NCI-H2029 (cell line): ENCODE measurements around the gene PLAAT4.

Experiments
- DNase-seq: peaks from one replicate; lab custom pipeline; 2025; lab: John Stamatoyannopoulos, UW

PLAAT4 gene

GRCh38 chr11:63536669-63537292 is at the start of gene PLAAT4:
TSS of gene PLAAT4 (plus strand) at chr11:63536808. CDS start at chr11:63536869, 61 bp downstream.
- DNase-seq, result peak; percentile 50

GRCh38 chr11:63488789-63489188 is 47.8 kb upstream of the PLAAT4 start:
- DNase-seq, result no peak

DNA sequence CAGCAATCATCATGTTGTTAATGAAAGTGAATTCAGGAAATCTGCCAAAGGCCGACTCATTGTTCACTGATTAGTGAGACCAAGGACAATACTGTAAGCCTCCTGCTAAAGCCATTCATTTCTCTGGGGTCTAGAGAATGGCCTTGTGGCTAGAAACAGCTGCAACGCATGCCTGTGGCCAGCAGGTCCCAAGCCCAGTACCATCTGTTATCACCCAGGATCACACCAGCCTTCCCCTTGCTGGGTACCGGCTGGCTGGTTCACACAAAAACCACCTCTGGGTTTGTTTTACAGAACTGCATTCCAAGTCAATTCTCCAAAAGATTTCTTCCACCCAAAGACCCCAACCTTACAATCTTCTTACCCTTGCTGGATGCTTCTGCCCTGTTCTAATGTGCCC is 46.7 kb upstream of the PLAAT4 start:
- DNase-seq, result no peak

- DNase-seq, result no peak
These were observed 45.9 kb upstream of the PLAAT4 start, which contains the start of gene PLAAT5 for GRCh38 chr11:63490551-63491239. TSS of gene PLAAT5 (minus strand) at chr11:63491167. CDS start at chr11:63491034, 133 bp downstream.

DNA sequence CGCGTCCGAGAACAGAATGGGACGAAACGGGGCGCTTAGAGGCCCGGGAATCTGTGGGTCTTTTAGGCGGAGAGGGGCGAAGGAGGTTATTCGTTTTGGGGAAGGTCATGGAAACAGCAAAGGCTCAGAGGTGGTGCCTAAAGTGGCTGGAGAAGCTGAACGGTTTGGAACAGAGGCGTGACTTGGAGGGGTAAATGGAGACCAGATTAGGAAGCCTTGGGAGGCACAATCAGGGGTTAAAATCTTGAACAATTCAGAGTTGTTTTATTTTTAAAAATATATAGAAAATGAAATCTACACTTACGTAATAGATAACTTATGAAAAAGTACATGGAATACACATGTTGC is 45.4 kb upstream of the PLAAT4 start:
- no peak for DNase-seq

DNA sequence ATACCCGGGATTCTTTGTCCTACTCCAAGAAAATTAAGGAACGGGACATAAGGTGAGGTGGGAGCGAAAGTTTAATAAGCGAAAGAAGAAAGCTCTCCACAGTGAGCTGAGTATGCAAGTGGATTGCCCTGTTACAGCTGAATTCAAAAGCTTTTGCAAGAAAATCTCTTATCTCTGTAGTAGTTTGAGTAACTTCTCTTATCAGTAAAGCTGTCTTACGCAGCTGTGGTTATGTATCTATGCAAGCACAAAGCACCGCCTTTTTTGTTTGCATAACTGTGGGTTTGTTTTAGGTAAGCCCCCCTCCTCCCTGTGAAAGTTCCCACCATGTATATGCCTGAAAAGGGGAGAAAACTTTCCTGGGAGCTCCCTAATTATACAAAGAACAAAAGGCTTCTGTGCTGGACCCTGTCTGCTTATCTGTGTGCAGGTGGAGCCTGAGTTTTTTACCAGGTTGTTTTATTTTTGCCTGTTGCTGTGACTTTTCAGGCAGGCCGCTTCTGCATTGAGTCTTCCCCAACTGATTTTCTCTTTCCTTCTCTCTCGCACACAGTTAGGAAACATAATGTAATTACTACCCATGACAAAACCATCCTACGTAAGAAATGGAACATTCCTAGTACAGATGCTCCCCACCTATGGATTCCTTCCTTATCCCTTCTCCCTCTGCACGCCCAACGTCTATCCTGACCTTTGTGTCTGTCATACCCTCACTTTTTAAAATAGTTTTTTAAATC is 44.8 kb upstream of the PLAAT4 start:
- no peak for DNase-seq

DNA sequence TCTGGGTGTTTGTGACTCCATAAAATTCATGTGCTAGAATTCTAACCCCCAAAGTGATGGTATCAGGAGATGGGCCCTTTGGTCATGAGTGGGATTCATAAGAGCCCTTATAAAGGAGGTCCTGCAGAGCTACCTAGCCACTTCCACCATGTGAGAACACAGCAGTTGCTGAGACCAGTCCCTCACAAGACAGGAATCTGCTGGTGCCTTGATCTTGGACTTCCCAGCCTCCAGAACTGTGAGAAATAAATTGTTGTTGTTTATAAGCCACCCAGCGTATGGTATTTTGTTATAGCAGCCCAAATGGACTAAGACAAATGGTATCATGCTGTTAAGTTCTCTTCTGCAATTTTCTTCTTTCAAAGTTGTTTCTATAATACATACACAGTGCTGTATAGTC is 44.2 kb upstream of the PLAAT4 start:
- DNase-seq, result no peak

DNA sequence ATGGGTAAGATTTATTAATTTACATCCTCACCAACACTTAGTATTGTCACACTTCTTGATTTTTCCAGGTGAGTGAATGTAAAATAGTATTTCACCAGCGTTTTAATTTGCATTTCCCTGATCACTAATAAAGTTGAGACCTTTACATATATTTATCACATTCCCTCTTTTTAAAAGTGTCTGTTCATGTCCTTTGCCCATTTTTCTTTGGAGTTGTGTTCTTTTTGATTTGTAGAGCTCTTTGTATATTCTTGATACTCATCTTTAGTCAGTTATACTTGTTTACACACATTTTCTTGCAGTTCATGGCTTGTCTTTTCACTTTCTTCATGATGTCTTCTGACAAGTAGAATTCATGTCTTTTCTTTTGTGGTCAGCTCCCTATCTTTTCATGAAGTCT is 43.5 kb upstream of the PLAAT4 start:
- no peak for DNase-seq

- DNase-seq, result no peak
These were observed 41.6 kb upstream of the PLAAT4 start for GRCh38 chr11:63494975-63495374.

DNA sequence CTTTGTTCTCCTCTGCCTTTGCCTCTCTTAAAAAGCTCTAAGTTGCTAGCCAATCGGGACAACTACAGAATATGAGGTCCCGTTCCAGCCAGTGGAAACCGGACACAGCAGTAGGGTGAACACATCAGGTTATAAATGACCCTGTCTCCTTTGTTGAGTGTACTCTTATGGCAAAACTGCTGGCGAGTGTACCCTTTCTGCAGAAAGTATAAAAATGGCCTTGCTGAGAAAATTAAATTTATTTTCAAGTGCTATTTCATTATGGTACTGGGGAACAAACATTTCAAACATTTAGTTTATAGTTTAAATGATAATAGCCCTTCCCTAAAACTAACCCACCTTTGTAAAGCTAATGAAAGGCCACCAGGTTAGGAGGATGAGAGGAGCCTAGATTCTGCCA is 36.7 kb upstream of the PLAAT4 start:
- DNase-seq, result no peak

GRCh38 chr11:63501236-63501635 is 35.4 kb upstream of the PLAAT4 start:
- DNase-seq, result no peak

- DNase-seq, result no peak
These were observed 34.3 kb upstream of the PLAAT4 start for GRCh38 chr11:63502252-63502820.

DNA sequence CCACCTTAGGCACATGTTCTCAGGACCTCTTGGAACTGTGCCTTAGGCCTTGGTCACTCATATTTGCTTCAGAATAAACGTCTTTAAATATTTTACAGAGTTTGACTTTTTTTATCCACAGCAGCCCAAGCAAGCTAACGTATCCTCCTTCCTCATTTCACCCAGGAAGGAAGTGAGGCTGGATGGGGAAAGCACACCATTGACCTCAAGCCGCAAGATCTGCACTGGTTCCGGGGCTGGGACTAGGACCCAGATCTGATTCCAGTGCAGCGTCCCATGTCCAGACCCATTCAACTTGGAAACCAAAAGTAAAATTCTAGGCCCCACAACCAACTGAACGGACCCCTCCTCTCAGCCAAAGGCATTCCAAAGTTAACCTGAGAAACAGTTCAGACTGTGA is 33.1 kb upstream of the PLAAT4 start:
- DNase-seq, result no peak

DNA sequence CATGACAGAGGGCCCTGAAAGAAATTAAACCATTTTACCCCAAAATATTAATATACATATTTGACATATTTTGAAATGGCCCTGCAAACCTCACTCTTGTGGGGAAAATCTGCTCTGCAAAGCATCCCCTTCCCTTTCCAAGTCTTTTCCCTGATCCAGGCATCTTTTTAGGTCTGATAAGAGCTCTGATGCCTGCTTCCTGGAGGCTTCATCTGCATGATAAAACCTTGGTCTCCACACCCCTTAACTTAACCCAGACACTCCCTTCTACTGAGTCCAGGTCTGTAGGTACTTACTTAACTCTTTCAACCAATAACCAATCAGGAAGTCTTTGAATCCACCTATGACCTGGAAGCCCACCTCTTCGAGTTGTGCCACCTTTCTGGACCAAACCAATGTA is 32.6 kb upstream of the PLAAT4 start:
- DNase-seq, result no peak

DNA sequence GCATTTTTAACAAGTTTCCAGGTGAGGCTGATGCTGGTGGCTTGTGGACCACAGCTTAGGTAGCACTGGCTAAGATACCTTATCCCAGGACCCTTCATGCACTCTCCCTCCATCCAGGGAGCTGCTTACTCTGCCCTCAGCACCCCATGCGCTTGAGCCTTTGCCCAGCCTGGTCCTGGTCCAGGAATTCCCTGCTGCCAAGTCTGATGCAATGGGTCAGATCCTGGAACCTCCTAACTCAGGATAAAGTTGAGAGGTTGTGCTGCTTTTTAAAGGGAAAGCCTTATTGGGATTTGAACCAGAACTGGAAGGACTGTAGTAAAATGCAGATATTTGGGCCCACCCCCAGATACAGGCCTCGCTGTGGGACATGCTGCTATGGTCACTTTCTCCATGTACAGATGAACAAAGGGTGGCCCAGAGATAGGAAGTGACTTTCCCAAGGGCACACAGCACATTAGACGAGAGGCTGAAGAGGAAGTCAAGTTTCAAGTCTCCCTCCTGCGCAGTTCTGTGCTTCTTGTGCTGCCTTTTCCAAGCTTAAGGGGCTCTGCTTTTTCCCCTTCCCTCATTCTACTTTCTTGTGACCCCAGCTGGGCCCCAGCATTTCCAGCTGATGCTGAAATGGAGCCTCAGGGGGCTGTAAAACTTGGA is 31.5 kb upstream of the PLAAT4 start:
- no peak for DNase-seq

GRCh38 chr11:63505857-63506528 is 30.6 kb upstream of the PLAAT4 start, which contains the start of gene LGALS12:
TSS of gene LGALS12 (plus strand) at chr11:63506084. CDS start at chr11:63506459, 375 bp downstream.
- no peak for DNase-seq

GRCh38 chr11:63506876-63507275 is 29.7 kb upstream of the PLAAT4 start:
- DNase-seq, result no peak

GRCh38 chr11:63507511-63507910 is 29.1 kb upstream of the PLAAT4 start:
- no peak for DNase-seq

DNA sequence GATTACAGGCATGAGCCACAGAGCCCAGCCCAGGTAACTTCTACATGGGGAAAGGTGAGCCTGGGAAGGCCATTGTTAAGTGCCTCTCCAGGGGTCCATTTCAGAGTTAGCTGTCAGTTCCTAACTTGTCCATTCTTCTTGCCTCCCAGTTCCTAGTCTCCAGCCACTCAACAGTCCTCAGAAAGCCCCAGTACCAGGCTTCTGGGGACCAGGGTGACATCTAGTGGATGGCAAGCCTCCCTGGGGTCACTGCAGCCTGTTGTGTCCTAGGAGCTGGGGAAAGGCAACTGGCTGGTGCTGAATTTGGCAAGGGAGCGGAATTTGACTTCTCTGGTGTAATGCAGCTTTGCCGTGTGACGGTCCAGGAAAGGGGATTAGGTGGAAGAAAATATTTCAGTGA is 28.6 kb upstream of the PLAAT4 start:
- no peak for DNase-seq

DNA sequence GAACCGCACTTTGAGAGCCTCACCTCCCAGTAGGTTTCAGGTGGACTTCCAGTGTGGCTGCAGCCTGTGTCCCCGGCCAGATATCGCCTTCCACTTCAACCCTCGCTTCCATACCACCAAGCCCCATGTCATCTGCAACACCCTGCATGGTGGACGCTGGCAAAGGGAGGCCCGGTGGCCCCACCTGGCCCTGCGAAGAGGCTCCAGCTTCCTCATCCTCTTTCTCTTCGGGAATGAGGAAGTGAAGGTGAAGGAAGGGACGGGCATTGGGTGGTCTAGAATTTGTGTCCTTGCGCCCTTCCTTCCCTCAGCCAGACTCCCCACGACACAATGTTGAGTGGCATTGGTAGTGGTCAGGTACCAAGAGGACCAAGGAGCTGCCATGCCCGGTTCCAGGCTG is 27.9 kb upstream of the PLAAT4 start:
- DNase-seq, result no peak

GRCh38 chr11:63510360-63511047 is 26.1 kb upstream of the PLAAT4 start:
- DNase-seq, result no peak
